GM12864 (cell line): ENCODE data around the gene SLC24A4.

Source experiments
- DNase-seq: peaks from one replicate; pipeline ENCODE4 v3.0.0-alpha.2; 2011; ENCODE audit warnings: low read depth
- H3K4me3 ChIP-seq: 2 replicates; pipeline ENCODE4 v1.5.1; 2011; ENCODE audit warnings: mild to moderate bottlenecking, low read depth, low read length, control low read depth
- TF ChIP-seq, protein P1 (sequence below): IDR thresholded peaks from 2 replicates; pipeline ENCODE4 v1.5.1; 2011; ENCODE audit warnings: low read depth, mild to moderate bottlenecking, moderate library complexity, low read length, control low read depth, inconsistent platforms; ENCODE audit errors: missing control alignments

The SLC24A4 gene, protein sequence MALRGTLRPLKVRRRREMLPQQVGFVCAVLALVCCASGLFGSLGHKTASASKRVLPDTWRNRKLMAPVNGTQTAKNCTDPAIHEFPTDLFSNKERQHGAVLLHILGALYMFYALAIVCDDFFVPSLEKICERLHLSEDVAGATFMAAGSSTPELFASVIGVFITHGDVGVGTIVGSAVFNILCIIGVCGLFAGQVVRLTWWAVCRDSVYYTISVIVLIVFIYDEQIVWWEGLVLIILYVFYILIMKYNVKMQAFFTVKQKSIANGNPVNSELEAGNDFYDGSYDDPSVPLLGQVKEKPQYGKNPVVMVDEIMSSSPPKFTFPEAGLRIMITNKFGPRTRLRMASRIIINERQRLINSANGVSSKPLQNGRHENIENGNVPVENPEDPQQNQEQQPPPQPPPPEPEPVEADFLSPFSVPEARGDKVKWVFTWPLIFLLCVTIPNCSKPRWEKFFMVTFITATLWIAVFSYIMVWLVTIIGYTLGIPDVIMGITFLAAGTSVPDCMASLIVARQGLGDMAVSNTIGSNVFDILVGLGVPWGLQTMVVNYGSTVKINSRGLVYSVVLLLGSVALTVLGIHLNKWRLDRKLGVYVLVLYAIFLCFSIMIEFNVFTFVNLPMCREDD

DNA sequence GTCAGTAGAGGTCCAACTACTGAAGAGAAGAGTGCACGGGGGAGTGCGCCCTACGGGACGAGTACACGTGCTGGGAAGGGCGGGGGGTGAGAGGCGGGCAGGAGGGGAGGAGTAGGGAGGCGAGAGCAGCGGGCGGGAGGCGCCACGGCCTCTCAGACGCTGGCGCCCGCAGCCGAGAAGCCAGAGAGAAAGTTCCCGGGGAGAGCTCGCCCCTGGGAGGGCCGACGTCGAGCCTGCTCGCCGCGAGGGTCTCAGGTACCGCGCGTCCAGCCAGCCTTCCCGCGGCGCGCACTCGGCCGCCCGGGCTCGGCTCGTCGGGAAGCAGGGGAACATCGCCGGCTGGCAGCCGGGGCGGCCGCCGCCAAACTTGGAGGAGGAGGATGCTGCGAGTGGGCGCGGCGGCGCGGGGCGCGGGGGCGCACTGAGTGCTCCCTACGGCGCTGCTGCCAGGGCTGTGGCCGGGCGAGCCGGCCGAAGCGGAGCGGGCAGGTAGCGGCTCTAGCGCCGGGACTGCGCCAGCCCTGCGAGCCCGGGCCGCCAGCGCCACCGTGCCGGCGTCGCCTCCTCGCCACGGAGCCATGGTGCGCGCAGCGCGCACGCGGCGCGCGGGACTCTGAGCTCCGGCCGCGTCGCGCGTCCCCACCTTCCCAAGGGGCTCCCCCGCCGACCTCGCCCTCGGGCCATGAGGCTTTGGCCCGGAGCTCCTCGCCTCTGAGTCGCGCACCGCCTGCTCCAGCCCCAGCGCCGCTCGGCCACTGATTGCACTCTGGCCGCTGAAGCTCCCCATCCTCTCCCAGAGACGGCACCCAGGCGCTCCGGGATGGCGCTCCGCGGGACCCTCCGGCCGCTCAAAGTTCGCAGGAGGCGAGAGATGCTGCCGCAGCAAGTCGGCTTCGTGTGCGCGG is at the start of gene SLC24A4:
TSS of gene SLC24A4 (plus strand) at position 155 of the 905 bp plus-strand sequence. CDS start at position 821, 666 bp downstream.
- DNase-seq, result no peak
- peak within 1 kb of the TSS; percentile 4; the same call in 1 of the 2 replicates for H3K4me3 ChIP-seq
- TF ChIP-seq, protein P1, sequence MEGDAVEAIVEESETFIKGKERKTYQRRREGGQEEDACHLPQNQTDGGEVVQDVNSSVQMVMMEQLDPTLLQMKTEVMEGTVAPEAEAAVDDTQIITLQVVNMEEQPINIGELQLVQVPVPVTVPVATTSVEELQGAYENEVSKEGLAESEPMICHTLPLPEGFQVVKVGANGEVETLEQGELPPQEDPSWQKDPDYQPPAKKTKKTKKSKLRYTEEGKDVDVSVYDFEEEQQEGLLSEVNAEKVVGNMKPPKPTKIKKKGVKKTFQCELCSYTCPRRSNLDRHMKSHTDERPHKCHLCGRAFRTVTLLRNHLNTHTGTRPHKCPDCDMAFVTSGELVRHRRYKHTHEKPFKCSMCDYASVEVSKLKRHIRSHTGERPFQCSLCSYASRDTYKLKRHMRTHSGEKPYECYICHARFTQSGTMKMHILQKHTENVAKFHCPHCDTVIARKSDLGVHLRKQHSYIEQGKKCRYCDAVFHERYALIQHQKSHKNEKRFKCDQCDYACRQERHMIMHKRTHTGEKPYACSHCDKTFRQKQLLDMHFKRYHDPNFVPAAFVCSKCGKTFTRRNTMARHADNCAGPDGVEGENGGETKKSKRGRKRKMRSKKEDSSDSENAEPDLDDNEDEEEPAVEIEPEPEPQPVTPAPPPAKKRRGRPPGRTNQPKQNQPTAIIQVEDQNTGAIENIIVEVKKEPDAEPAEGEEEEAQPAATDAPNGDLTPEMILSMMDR, result no peak

DNA sequence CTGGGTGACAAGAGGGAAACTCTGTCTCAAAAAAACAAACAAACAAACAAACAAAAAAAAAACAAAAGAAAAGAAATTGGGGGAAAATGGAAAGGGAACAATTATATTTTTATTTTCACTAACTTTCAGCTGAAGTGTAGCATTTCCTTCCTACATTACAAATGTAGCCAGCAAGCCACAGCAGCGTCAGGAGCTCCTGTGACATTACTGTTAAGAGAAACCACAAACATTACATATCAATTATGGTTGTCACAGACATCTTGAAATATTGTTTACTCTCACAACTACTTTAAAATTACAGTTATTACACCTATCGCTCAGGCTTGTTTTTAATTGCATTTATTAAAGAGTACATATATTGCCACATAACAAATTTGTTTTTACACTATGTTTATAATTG is 49.8 kb upstream of the SLC24A4 start:
- H3K4me3 ChIP-seq, result no peak overlapping the region
- TF ChIP-seq, protein P1, result no peak
- no peak for DNase-seq

DNA sequence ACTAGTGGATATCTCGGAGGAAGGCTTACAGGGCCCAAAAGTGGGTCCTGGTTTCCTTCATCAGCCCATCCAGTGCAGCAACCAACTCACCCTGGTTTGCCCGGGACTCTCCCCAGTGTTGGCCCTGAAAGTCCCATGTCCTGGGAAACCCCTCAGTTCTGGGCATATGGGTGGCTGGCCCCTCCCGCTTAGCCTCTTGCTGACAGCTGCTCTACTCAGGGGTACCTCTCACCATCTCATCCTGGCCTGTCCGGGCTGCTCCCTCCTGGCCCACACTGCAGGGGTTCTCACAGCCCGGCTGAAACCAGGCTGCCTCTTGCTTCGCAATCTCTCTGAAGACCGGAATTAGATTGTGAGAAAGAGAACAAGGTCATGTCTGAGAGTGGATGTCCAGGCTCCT is 48.9 kb upstream of the SLC24A4 start:
- TF ChIP-seq, protein P1, result no peak
- no peak overlapping the region for H3K4me3 ChIP-seq
- no peak for DNase-seq

DNA sequence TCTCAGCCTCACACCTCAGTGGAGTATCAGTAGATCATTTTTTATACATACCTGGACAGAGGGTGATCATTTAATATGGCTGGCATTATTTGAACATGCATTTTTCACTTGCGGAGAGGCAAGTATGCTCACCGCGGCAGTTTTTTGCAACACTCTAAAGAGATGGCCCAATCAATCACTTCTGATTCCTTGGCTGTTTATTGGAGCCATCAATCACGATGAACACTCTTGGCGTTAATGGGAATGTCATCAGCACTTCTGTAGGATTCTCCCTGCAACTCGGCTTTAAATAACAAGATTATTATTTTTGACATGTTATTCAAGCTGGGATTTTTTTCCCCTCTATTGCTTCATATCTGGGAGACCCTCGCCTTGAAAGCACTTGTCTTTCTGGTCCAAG is 46.9 kb upstream of the SLC24A4 start:
- no peak overlapping the region for H3K4me3 ChIP-seq
- no peak for DNase-seq
- TF ChIP-seq, protein P1, result no peak

DNA sequence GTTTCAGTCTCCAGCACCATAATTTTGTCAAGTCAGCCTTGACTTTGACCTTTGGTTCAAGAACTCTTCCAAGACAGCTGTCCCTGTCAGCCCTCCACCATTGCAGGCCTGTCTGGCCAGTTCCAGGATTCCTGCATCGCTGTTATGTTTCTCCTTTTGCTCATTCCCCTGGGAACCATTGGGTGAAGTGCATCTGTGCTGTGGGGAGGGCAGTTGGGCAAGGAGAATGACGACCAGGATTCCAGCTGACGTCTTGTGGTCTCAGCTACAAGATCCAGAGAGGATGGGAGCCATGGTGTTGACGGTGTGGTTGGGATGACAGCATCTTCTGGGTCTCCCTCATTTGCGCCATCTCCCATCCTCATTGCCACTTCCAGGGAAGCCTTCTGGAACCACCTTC is 45.9 kb upstream of the SLC24A4 start:
- DNase-seq, result no peak
- TF ChIP-seq, protein P1, result no peak
- H3K4me3 ChIP-seq, result no peak overlapping the region

DNA sequence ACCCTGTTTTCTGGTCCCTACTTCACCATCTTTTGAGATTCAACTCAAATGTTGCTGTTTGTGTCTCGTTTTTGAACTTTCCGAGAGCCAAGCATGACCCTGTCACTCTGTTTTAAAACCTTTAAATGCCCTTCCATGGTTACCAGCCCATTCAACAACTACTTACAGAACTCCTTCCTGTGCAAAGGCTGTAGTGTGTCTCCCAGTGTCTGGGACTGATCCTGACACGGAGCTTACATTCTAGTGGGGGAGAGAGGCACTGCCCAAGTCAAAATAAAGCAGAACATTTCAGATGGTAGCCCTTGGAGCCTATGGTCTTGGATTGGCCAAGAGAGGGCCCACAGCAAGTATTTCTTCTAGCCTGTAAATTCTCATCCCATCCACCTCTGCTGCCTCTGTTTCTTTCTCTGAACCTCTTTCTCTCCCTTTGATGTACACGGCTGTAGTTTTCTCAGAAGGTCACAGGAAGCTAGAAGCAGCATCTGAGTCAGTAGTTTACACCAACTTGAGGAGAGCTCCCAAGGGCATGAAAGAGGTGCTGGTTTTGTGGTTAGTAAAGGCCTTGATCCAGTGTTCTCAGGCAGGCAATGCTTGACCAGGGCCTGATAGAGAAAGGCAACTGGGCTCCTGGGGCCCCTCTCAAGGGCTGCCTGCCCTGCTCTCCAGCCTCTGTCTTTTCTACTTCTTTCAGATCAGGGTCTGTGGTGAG is 42.3 kb upstream of the SLC24A4 start:
- H3K4me3 ChIP-seq, result no peak overlapping the region
- TF ChIP-seq, protein P1, result no peak
- no peak for DNase-seq
